HG03342 (cell line): Measurements from ENCODE around the gene RGS1.

Source experiments
- ATAC-seq: cut with Tn5 transposase; IDR thresholded peaks from one replicate; pipeline ENCODE4 v1.9.1; 2021; ENCODE audit warnings: mild to moderate bottlenecking, moderate library complexity; ENCODE audit not compliant: unreplicated experiment

Gene RGS1

GRCh38 chr1:192579010-192579738 lies 3.6 kb downstream of the RGS1 start:
- ATAC-seq: peak; percentile 28

- peak; percentile 29 for ATAC-seq
Measured at GRCh38 chr1:192580351-192580962, 4.9 kb downstream of the RGS1 start.

DNA sequence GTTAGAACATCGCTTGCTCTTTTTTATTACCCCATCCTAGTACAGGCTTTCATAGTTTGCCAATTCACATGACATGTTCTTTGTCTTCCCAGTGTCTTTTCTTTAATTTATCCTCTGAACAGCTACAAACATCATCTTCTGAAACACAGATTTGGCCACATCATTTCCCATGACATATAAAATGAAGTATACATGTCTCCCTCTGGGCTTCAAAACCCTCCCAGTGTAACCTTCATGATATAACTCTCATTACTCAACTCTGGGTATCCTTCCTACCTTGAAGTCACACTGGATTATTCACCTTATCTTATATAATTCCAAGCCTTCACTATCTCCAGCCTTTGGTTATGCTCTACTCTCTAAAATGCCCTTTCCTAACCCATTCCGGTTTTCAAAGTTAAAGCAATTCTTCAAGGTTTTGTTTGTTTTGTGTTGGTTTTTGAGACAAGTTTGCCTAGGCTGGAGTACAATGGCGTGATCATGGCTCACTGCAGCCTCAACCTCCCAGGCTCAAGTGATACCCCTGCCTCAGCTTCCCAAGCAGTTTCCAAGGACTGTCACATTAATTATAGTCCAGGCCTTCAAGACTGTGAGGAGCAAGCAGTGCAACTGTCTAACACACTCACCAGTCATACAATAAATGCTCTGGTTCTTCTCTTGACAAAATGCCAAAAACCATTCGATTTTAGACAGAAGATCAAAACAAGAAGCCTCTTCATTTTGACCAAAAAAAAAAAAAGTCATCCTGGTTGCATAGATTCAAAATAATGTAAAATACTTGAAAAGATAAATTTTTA lies 5.8 kb downstream of the RGS1 start:
- no peak for ATAC-seq

- ATAC-seq: no peak
Measured at GRCh38 chr1:192584866-192585265, 9.3 kb downstream of the RGS1 start.

DNA sequence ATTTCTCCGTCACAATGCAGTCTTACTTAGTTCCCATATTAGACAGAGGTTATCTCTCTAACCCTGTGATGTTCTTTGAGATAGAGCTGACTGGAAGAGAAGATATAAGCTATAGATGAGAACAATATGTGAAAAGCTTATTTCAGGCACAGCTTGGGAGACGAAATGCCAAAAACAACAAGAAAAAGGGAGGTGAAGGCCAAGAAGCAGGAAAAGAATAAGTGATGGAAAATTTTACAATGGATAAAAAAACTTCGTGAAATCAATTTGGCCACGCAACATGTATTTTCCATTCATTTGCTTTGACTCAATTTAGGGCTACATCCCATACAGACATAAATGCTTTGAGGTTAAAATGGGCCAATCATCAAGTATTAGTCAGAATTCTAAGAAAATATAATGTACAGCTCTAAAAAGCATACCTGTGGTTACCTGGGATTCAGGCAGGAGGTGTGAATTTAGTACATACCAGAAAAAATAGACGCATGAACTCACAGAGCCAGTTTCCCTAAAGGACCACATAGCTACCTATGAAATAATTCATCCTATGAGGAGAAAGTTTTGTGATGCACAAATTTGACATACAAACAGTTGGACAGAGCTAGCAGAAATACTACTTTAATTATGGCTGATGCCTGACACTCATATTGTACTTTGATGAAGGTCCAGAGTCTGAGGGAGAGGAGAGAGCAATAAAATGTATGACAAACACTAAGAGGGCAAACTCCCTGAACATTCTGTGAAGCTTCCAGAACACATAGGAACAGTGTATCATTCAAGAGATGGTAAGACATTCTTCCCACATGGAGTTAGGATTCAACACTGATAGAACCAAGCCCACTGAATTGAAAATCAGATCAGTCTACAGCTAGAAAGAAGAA lies 12.1 kb downstream of the RGS1 start:
- ATAC-seq: no peak

DNA sequence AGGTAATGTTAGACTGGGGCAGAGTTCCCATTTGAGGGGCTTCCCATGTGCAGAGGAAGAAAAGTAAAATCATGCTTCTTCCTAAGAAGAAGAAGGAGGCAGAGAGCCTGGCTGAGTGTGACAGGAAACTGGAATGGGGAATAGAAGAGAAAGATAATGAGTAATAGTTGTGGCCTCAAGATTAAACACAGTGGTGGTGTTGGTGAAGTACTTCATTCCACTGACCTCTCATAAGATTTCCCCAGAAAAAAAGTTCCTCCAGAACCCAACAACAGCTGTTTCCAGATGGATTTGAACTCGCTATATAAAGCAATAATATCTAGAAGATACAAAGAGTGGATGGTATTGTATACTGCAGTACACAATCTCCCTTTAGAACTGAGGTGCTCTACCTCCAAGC lies 13.0 kb downstream of the RGS1 start:
- no peak for ATAC-seq

- no peak for ATAC-seq
Measured at GRCh38 chr1:192589813-192590212, 14.2 kb downstream of the RGS1 start.

GRCh38 chr1:192592517-192592916 lies 16.9 kb downstream of the RGS1 start:
- ATAC-seq: no peak

DNA sequence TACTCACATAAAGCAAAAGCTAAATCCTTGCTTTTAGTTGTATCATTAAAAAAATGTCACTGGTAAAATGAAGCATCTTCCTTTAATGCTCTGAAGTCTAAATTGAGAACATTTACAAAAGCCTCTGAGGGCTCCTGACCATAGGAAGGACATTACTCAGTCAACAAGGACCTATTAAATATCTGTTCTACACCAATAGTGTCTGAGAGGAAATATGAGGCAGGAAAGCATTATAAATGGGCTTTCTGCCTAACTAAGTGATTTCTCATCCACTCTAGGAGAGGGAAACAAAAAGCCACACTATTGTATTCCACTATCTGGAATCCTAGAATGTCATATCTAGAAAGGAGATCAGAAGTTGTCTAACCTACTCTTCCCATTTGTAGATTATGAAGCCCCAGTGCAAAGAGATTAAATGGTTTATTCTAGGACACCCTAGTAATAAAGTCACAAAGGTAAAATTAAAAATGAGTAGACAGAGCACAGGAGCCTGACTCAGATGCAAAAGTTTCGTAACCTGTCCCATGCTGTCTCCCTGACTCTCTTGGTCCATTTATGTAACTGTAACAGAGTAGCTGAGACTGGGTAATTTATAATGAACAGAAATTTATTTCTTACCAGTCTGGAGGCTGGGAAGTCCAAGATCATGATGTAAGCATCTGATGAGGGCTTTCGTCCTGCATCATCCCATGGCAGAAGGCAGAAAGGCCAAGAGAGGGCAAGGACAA lies 17.6 kb downstream of the RGS1 start:
- ATAC-seq: no peak

DNA sequence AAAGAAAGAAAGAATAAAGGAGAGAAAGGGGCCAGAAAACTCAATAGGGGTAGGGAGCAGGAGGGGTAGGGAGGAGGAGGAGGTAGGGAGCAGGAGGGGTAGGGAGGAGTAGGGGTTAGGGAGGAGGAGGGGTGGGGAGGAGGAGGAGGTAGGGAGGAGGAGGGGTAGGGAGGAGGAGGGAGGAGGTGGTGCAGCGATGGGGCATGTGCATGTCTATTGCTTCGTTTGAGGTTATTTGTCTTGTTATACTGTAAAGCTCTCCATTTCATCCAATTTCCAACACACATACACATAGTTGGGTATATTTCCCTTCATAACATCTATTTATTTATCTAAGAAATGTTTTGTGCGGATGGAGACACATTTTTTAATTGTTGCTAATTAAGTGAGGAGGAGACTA lies 19.7 kb downstream of the RGS1 start:
- no peak for ATAC-seq

GRCh38 chr1:192598589-192598988 lies 23.0 kb downstream of the RGS1 start:
- no peak for ATAC-seq

DNA sequence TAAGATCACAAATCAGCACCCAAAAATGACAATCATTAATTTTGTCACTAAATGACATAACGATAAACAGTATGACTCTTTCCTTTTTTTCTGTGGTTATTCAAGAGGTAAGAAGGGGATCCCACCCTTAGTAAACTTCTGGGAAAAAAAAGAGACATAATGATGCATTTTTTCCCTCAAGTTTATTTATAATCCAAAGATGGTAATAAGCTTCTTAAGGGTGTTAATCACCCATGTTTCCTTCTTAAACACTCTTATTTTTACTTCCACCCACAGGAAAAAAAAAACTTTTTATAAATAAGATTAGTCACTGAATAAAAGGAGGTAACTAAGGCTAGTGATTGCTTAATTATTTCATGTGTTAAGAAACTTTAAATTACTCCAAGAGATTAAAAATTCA lies 24.7 kb downstream of the RGS1 start:
- ATAC-seq: no peak

GRCh38 chr1:192601143-192601542 lies 25.6 kb downstream of the RGS1 start:
- ATAC-seq: peak; percentile 58

DNA sequence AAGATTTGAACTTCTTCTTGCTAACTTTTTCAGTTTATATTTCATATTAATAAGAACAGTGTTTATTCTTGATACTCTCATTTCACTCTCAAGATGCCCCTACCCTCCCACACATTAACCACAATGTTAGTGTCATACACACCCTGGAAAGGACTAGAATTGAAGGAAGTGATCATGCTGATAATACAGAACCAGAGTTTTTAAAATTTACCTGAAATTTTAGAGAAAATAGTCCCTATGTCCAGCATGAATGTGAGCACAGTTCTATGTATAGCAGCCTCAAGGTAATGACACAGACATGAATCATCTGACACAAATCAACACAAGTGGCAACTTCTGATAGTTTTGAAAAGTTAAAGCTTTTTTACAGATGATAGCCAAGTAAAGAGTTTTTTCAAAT lies 26.0 kb downstream of the RGS1 start:
- peak; percentile 27 for ATAC-seq

- ATAC-seq: no peak
Measured at GRCh38 chr1:192602757-192603156, 27.2 kb downstream of the RGS1 start.

DNA sequence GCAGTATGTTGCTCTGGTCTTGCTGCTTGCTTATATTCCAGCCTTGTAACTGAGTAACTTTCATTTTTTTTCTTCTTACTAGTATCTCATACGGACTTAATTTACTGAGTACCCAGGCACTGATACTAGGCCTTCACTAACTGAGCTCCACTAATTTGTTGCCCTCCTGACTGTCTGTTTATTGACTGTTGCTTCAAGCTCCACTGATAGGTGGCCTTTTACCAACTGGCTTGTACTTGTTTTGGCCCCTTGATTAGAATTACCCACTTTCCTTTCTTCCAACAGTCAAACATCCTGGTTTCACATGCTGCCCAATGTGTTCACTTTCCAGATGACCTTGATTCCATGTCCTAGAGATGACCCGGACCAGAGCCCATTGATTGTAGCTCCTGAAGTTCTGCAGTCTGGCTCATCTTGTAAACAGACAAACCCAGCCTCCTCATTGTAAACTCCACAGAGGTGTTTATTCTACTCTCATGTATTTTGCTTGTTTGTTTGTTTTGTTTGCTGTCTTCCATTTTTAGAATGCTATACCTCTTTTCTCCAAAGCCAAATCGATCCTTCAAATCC lies 27.7 kb downstream of the RGS1 start:
- ATAC-seq: no peak

- ATAC-seq: peak; percentile 24
Measured at GRCh38 chr1:192604979-192605620, 29.5 kb downstream of the RGS1 start.

GRCh38 chr1:192608671-192609070 lies 33.1 kb downstream of the RGS1 start:
- ATAC-seq: no peak
